OCI-LY7 (cell line): ENCODE results near the gene TRAPPC1. TPM values are rescaled to one million over a fixed set of nuclear protein-coding genes. Genes with fewer than 3 reads are reported as not detected.

ENCODE experiments used
- Bru-seq: library from RNA; stranded (reverse); fragments of 400-500 nt; gene quantifications from one replicate; lab custom pipeline; 2021; lab: Mats Ljungman, UMichigan
- BruChase-seq, 2 experiments: library from RNA; stranded (reverse); fragments of 400-500 nt; gene quantifications; one replicate each; lab custom pipeline; 2021; lab: Mats Ljungman, UMichigan
- BruUV-seq: library from RNA; stranded (reverse); fragments of 400-500 nt; replicated peaks from 2 replicates; lab custom pipeline; 2021; lab: Mats Ljungman, UMichigan
- CTCF ChIA-PET: fragments of 300-600 bp; sonication (Branson Sonifier 250); formaldehyde crosslinking; loops from one replicate; lab custom pipeline; 2022; ENCODE audit warnings: antibody characterized with exemption; ENCODE audit not compliant: unreplicated experiment; lab: Charles Lee
- POLR2A ChIA-PET: fragments of 300-600 bp; sonication (Branson Sonifier 250); formaldehyde crosslinking; loops from one replicate; lab custom pipeline; 2022; ENCODE audit warnings: antibody characterized with exemption; lab: Charles Lee
- DNase-seq: peaks from one replicate; pipeline ENCODE4 v3.0.0-alpha.2; 2015; ENCODE audit warnings: low spot score
- H2AFZ ChIP-seq: fragments of 200-600 bp; sonication (generic), shearing (Covaris generic); 2 replicates; pipeline ENCODE4 v1.6.1; 2014; ENCODE audit warnings: mild to moderate bottlenecking, antibody characterized with exemption, low read length, moderate library complexity
- H3K27ac ChIP-seq: fragments of 200-600 bp; sonication (generic); 2 replicates; pipeline ENCODE4 v1.5.1; 2014; ENCODE audit warnings: mixed run types, low read depth, mild to moderate bottlenecking, moderate library complexity, low read length, inconsistent platforms; ENCODE audit not compliant: poor library complexity, severe bottlenecking
- H3K36me3 ChIP-seq: fragments of 200-600 bp; sonication (generic); 2 replicates; pipeline ENCODE4 v1.6.1; 2014; ENCODE audit warnings: mild to moderate bottlenecking, antibody characterized with exemption, low read length, moderate library complexity, mixed read lengths; ENCODE audit not compliant: insufficient read depth
- H3K4me1 ChIP-seq: fragments of 200-600 bp; sonication (generic); 2 replicates; pipeline ENCODE4 v1.5.1; 2014; ENCODE audit warnings: mild to moderate bottlenecking, low read length; ENCODE audit not compliant: insufficient read depth, poor library complexity, severe bottlenecking
- H3K4me2 ChIP-seq: fragments of 200-600 bp; sonication (generic); 2 replicates; pipeline ENCODE4 v1.6.1; 2014; ENCODE audit warnings: mild to moderate bottlenecking, low read length
- H3K4me3 ChIP-seq: fragments of 200-600 bp; sonication (generic); 2 replicates; pipeline ENCODE4 v1.5.1; 2014; ENCODE audit warnings: mild to moderate bottlenecking, low read depth, low read length; ENCODE audit not compliant: poor library complexity, severe bottlenecking
- H3K79me2 ChIP-seq: fragments of 200-600 bp; sonication (generic); 2 replicates; pipeline ENCODE4 v1.6.1; 2016; ENCODE audit warnings: low read depth, mild to moderate bottlenecking, low read length, moderate library complexity, mixed read lengths; ENCODE audit not compliant: insufficient read depth
- H3K9me2 ChIP-seq: fragments of 200-600 bp; sonication (generic); 2 replicates; pipeline ENCODE4 v1.6.1; 2016; ENCODE audit warnings: mild to moderate bottlenecking, low read length, mixed read lengths; ENCODE audit not compliant: insufficient read depth
- H3K9me3 ChIP-seq: fragments of 200-600 bp; sonication (generic); 2 replicates; pipeline ENCODE4 v1.6.1; 2014; ENCODE audit warnings: mild to moderate bottlenecking, mixed run types, low read length, mixed read lengths
- H4K20me1 ChIP-seq: fragments of 200-600 bp; sonication (generic); 2 replicates; pipeline ENCODE4 v1.6.1; 2014; ENCODE audit warnings: mild to moderate bottlenecking, antibody characterized with exemption, low read length, moderate library complexity, mixed read lengths; ENCODE audit not compliant: insufficient read depth
- CTCF ChIP-seq: fragments of 200-600 bp; sonication (generic); conservative IDR thresholded peaks from 2 replicates; pipeline ENCODE4 v1.5.1; 2014; ENCODE audit warnings: mild to moderate bottlenecking, antibody characterized with exemption, low read length, moderate library complexity, mixed read lengths
- EZH2phosphoT487 ChIP-seq: fragments of 200-600 bp; sonication (generic); IDR thresholded peaks from 2 replicates; pipeline ENCODE4 v1.6.1; 2018; ENCODE audit warnings: low read depth, borderline replicate concordance, mild to moderate bottlenecking, mixed run types, antibody characterized with exemption, low read length, moderate library complexity, mixed read lengths
- intact Hi-C: fragments of 100-400 bp; cut with micrococcal nuclease; formaldehyde crosslinking; loops from one replicate; pipeline ENCODE4 v1.10.0; 2022; ENCODE audit not compliant: unreplicated experiment
- long read RNA-seq: library from polyadenylated mRNA; stranded (forward); transcript quantifications from one replicate; pipeline ENCODE4 v2.0.0, GENCODE V29; 2022
- total RNA-seq, 2 experiments: library from RNA; depleted of rRNA in 1 of 2; stranded (reverse); fragments of >200 nt in 1 of 2; shearing (Covaris generic) in 1 of 2; gene quantifications; 2 replicates each; pipeline ENCODE4 v1.2.3, GENCODE V29; 2014 to 2022

The TRAPPC1 gene
- total RNA-seq (2014; rRNA removed; shearing (Covaris generic)) (40.2 and 41.0 TPM in 2 replicates), total RNA-seq (2022) (150 and 178 TPM in 2 replicates), Bru-seq, nascent RNA (percentile 90 among the genes with signal in this experiment), BruChase-seq, experiment 1, labeled RNA remaining after a 6-hour chase (percentile 97 among the genes with signal in this experiment), BruChase-seq, experiment 2, labeled RNA remaining after a 2-hour chase (percentile 88 among the genes with signal in this experiment)
- long read RNA-seq, transcript TRAPPC1-201 (4 exons, 811 nt) = major isoform, 79 of 105 reads
- long read RNA-seq, transcript TRAPPC1-202 (5 exons, 759 nt) = minor isoform, 20 of 105 reads
- long read RNA-seq, partial matches to known transcripts = 5 of 105 reads
- long read RNA-seq, other reads (novel, unspliced or antisense) = 1 of 105 reads

- peaks cover 39% of the 10 kb centered on the region for H3K36me3 ChIP-seq
- TF ChIP-seq CTCF (no peak), EZH2phosphoT487 (no peak)
- peak within 1 kb of the TSS; percentile 69 for H3K27ac ChIP-seq
- no peaks in the 10 kb centered on the region for H3K9me2 ChIP-seq
- H3K4me3 ChIP-seq = peak within 1 kb of the TSS; percentile 99
- peaks cover 27% of the 10 kb centered on the region for H3K4me1 ChIP-seq
- DNase-seq = peak; percentile 99
- CTCF ChIA-PET = interaction anchor here (1.1 kb wide), 1 partner anchor 10 kb away, joined by 4 read pairs; no protein-coding TSS in a partner anchor
- no peaks in the 10 kb centered on the region for H4K20me1 ChIP-seq
- no TSS peak for BruUV-seq
- POLR2A ChIA-PET = interaction anchor here (0.6 to 2.2 kb wide), 9 partner anchors 10 to 327 kb away, joined by 3 to 16 read pairs (median 6); partner anchors contain the start of gene RNF227
- intact Hi-C loops = loop anchor here (2.0 kb wide), 1 partner anchor 17 kb away; no protein-coding TSS in a partner anchor
- peak within 1 kb of the TSS; percentile 88 for H2AFZ ChIP-seq
- peak within 1 kb of the TSS; percentile 88 for H3K4me2 ChIP-seq
- no peaks in the 10 kb centered on the region for H3K9me3 ChIP-seq
- peaks cover 32% of the 10 kb centered on the region for H3K79me2 ChIP-seq
Observed at GRCh38 chr17:7931709-7932482, at the start of gene TRAPPC1, which contains the start of gene CNTROB. Gene TRAPPC1 (minus strand): TSS chr17:7931946. CDS start chr17:7931829, 117 bp downstream. Gene CNTROB (plus strand): TSS chr17:7932206. CDS start chr17:7933080, 874 bp downstream.

GRCh38 chr17:7977805-7978204 lies 46.1 kb upstream of the TRAPPC1 start:
- no peaks in the 10 kb centered on the region for H4K20me1 ChIP-seq
- H3K36me3 ChIP-seq = no peaks in the 10 kb centered on the region
- no peak overlapping the region for H2AFZ ChIP-seq
- H3K4me1 ChIP-seq = no peaks in the 10 kb centered on the region
- peaks cover 18% of the 10 kb centered on the region for H3K9me3 ChIP-seq
- TF ChIP-seq CTCF (no peak), EZH2phosphoT487 (no peak)
- H3K4me2 ChIP-seq = no peak overlapping the region
- no peaks in the 10 kb centered on the region for H3K79me2 ChIP-seq
- H3K27ac ChIP-seq = no peak overlapping the region
- CTCF ChIA-PET = no interaction called here
- no TSS peak for BruUV-seq
- no peak overlapping the region for H3K4me3 ChIP-seq
- DNase-seq = no peak
- intact Hi-C loops = no loop called here
- POLR2A ChIA-PET = interaction anchor here (0.9 kb wide), 1 partner anchor 65 kb away, joined by 3 read pairs; no protein-coding TSS in a partner anchor
- no peaks in the 10 kb centered on the region for H3K9me2 ChIP-seq
